Dedifferentiated amniotic fluid mesenchymal stem cell (primary cell): ENCODE data around the gene GSTA3.
"Not testable (repeated sequence)": the region's sequence is repeated elsewhere in the genome, so short reads cannot be mapped to it uniquely, and the experiment has no call there.

Source experiments
- DNase-seq: peaks from one replicate; pipeline ENCODE4 v3.0.0-alpha.2; 2016; ENCODE audit errors: extremely low spot score

GSTA3 gene

GRCh38 chr6:52858416-52858815, 51.1 kb downstream of the GSTA3 start:
- no peak for DNase-seq

DNA sequence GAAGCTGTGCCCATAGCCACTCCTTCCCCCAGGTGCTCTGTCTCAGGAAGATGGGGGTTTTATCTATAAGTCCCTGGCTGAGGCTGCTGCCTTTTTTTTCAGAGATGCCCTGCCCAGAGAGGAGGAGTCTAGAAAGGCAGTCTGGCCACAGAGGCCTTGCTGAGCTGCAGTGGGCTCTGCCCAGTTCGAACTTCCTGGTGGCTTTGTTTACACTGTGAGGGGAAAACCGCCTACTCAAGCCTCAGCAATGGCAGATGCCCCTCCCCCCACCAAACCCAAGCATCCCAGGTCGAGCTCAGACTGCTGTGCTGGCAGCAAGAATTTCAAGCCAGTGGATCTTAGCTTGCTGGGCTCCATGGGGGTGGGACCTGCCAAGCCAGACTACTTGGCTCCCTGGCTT, 53.4 kb downstream of the GSTA3 start:
- DNase-seq, result not testable (repeated sequence)

- DNase-seq, result no peak
Observed at GRCh38 chr6:52849137-52849536, 60.4 kb downstream of the GSTA3 start.
